Suprapubic skin (tissue), 4 donors: ENCODE measurements around the gene CHST8. TPM values are rescaled to one million over a fixed set of nuclear protein-coding genes. Genes with fewer than 3 reads are reported as not detected.

Source experiments
- DNase-seq, 2 donors: peaks; one replicate each; pipeline ENCODE4 v3.0.0-alpha.2; 2019; ENCODE audit warnings: low spot score in 2 of 2
- H3K27ac ChIP-seq: fragments of 200-600 bp; sonication (generic); one replicate; pipeline ENCODE4 v1.5.1; 2019
- H3K27me3 ChIP-seq: fragments of 200-600 bp; sonication (generic); one replicate; pipeline ENCODE4 v1.5.1; 2019
- H3K36me3 ChIP-seq: fragments of 200-600 bp; sonication (generic); one replicate; pipeline ENCODE4 v1.5.1; 2019
- H3K4me1 ChIP-seq: fragments of 200-600 bp; sonication (generic); one replicate; pipeline ENCODE4 v1.5.1; 2019
- H3K4me3 ChIP-seq: fragments of 200-600 bp; sonication (generic); one replicate; pipeline ENCODE4 v1.5.1; 2019; ENCODE audit warnings: mild to moderate bottlenecking
- H3K9me3 ChIP-seq: fragments of 200-600 bp; sonication (generic); one replicate; pipeline ENCODE4 v1.5.1; 2019
- EP300 ChIP-seq: sonication (generic); formaldehyde crosslinking; IDR thresholded peaks from one replicate; pipeline ENCODE4 v1.6.1; 2017; ENCODE audit warnings: antibody characterized with exemption
- POLR2A ChIP-seq, 2 donors: fragments of 450-650 bp; IDR thresholded peaks; one replicate each; pipeline ENCODE4 v1.6.1; 2017; ENCODE audit warnings: antibody characterized with exemption in 2 of 2, mild to moderate bottlenecking in 2 of 2, moderate library complexity in 2 of 2
- POLR2AphosphoS5 ChIP-seq, 3 donors: sonication (generic); formaldehyde crosslinking; IDR thresholded peaks; one replicate each; pipeline ENCODE4 v1.6.1; 2017; ENCODE audit warnings: antibody characterized with exemption in 3 of 3
- WGBS: methylation state at CpG from one replicate; pipeline ENCODE4 v1.1.5; 2018; 5-methylcytosine and 5-hydroxymethylcytosine counted together
- total RNA-seq, 4 donors: library from RNA; depleted of rRNA; stranded (reverse); fragments of >200 nt; gene quantifications; one replicate each; pipeline ENCODE4 v1.1.0, GENCODE V29; 2016
- TF ChIP-seq, protein P1 (sequence below), 2 donors: fragments of 200-600 bp in 1 of 2; fragments of 450-650 bp in 1 of 2; sonication (generic) in 1 of 2; IDR thresholded peaks; one replicate each; pipeline ENCODE4 v1.5.1; 2016 to 2019; ENCODE audit warnings: antibody characterized with exemption in 2 of 2, mild to moderate bottlenecking in 1 of 2, moderate library complexity in 1 of 2

CHST8 gene
- total RNA-seq, 4 donors from 2014 or later, result 0.36 TPM; not detected in 3

DNA sequence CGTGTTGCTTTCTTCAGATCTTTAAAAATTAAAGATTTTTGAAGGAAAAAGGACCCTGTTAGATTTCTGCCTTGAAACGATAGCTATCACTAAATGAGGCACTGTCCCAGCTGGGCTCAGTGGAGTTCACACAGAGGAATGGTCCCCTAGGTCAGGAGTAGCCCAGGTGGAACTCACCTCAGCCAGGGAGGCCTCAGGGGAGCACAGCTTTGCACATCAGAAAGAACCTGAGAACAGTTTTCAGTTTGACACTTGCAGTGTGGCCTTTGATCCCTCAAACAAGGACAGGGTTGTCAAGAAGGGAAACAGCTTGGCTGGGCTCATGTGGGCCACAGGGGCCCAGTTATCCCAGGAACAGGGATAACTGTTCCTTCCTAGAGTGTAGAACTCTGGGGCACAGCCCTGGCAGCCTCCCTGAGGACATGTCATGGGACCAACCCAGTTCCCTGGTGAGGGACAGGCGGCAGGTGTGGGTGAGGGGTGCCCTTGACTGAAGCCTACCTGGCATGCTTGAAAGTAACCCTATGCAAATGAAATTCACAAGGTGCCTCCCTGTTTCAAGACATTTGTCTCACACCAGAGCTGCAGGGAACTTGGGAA is 59.4 kb downstream of the CHST8 start:
- TF ChIP-seq EP300, result no peak
- TF ChIP-seq POLR2AphosphoS5 (IDR thresholded peaks at IDR 0.05), result no peak
- TF ChIP-seq POLR2A (IDR thresholded peaks at IDR 0.05), result no peak
- TF ChIP-seq, protein P1, sequence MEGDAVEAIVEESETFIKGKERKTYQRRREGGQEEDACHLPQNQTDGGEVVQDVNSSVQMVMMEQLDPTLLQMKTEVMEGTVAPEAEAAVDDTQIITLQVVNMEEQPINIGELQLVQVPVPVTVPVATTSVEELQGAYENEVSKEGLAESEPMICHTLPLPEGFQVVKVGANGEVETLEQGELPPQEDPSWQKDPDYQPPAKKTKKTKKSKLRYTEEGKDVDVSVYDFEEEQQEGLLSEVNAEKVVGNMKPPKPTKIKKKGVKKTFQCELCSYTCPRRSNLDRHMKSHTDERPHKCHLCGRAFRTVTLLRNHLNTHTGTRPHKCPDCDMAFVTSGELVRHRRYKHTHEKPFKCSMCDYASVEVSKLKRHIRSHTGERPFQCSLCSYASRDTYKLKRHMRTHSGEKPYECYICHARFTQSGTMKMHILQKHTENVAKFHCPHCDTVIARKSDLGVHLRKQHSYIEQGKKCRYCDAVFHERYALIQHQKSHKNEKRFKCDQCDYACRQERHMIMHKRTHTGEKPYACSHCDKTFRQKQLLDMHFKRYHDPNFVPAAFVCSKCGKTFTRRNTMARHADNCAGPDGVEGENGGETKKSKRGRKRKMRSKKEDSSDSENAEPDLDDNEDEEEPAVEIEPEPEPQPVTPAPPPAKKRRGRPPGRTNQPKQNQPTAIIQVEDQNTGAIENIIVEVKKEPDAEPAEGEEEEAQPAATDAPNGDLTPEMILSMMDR (IDR thresholded peaks at IDR 0.05), result no peak
- Histone ChIP-seq H3K4me1 (no peaks in the 10 kb centered on the region), H3K27ac (no peak overlapping the region), H3K27me3 (peaks cover 40% of the 10 kb centered on the region), H3K4me3 (no peak overlapping the region), H3K36me3 (no peaks in the 10 kb centered on the region), H3K9me3 (no peaks in the 10 kb centered on the region)
- DNase-seq, result peak in 1 of 2 donors; percentile 33
- WGBS, result 63% methylated on average over 3 of the region's 3 CpGs

DNA sequence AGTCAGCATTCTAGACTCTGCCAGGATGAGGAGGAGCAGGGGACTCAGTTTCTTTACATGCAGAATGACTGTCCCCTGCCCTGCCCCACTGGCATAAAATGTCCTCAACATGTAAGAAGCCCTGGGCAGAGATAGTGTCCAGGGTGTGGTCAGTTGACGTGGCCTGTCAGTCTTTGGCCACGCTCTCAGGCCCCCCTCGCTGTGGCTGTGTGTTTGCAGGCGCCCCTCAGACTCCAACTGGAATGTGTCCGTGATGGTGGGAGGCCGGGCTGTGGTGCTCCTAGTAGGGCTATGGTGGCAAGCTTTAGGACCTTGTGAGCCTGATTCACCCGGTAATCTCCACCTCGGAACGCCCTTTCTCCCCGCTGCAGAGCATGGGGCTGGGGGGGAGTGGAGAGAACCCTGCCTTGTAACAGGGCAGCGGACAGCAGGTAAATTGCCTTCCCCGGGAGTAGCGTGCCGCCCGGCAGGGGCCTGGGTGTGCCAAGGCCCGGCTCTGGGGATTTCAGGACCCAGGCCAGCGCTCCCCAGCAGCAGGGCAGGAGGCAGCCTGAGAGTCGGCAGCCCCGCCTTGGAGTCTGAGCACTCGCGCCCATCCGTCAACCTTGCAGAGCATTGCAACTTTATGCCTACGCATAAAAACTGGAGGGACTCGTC is 62.3 kb downstream of the CHST8 start:
- Histone ChIP-seq H3K4me1 (no peaks in the 10 kb centered on the region), H3K27me3 (peaks cover 61% of the 10 kb centered on the region), H3K9me3 (no peaks in the 10 kb centered on the region), H3K27ac (no peak overlapping the region), H3K4me3 (no peak overlapping the region), H3K36me3 (no peaks in the 10 kb centered on the region)
- TF ChIP-seq POLR2AphosphoS5 (IDR thresholded peaks at IDR 0.05) (no peak), EP300 (no peak), POLR2A (IDR thresholded peaks at IDR 0.05) (no peak)
- TF ChIP-seq, protein P1 (IDR thresholded peaks at IDR 0.05), result no peak
- 16% methylated on average over 10 of the region's 24 CpGs for WGBS
- DNase-seq, result peak in 1 of 2 donors; percentile 45

- 15% methylated on average over 27 of the region's 42 CpGs for WGBS
- no peak overlapping the region for H3K27ac ChIP-seq
- H3K27me3 ChIP-seq, result peaks cover 61% of the 10 kb centered on the region
- H3K9me3 ChIP-seq, result no peaks in the 10 kb centered on the region
- H3K4me3 ChIP-seq, result no peak overlapping the region
- H3K4me1 ChIP-seq, result no peaks in the 10 kb centered on the region
- peak; percentile 43 to 73 for DNase-seq
- H3K36me3 ChIP-seq, result no peaks in the 10 kb centered on the region
- TF ChIP-seq POLR2A (IDR thresholded peaks at IDR 0.05) (no peak), EP300 (no peak), POLR2AphosphoS5 (IDR thresholded peaks at IDR 0.05) (no peak)
- TF ChIP-seq, protein P1 (IDR thresholded peaks at IDR 0.05), result no peak
Observed at GRCh38 chr19:33684538-33685232, 62.9 kb downstream of the CHST8 start.

GRCh38 chr19:33685541-33685940 is 63.8 kb downstream of the CHST8 start:
- no peak for TF ChIP-seq EP300
- TF ChIP-seq POLR2AphosphoS5 (IDR thresholded peaks at IDR 0.05), result no peak
- TF ChIP-seq POLR2A (IDR thresholded peaks at IDR 0.05), result no peak
- TF ChIP-seq, protein P1 (IDR thresholded peaks at IDR 0.05), result no peak
- Histone ChIP-seq H3K27me3 (peaks cover 61% of the 10 kb centered on the region), H3K36me3 (no peaks in the 10 kb centered on the region), H3K9me3 (no peaks in the 10 kb centered on the region), H3K27ac (no peak overlapping the region), H3K4me1 (no peaks in the 10 kb centered on the region), H3K4me3 (no peak overlapping the region)
- 98% methylated on average over 5 of the region's 6 CpGs for WGBS
- DNase-seq, result peak in 1 of 2 donors; percentile 47

DNA sequence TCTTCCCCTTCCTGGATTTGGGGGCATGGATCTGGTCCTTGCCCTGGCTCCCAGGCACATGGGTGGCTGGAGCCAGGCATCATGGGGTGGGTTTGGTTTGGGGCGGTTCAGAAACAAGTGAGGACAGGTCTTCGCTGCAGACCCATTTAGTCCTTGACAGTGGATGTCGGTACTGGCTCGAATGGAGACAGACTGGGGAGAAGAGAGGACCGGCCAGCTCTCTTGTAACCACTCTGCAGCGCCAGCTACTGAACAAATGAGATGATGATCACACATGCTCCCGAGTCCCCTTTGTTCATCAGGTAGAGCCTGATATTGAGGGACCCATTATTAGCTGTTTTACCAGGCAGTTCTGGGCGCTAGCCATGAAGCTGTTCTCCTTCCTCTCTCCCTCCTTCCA is 64.5 kb downstream of the CHST8 start:
- no peaks in the 10 kb centered on the region for H3K4me1 ChIP-seq
- no peak overlapping the region for H3K4me3 ChIP-seq
- DNase-seq, result no peak
- no peaks in the 10 kb centered on the region for H3K9me3 ChIP-seq
- no peaks in the 10 kb centered on the region for H3K36me3 ChIP-seq
- peaks cover 58% of the 10 kb centered on the region for H3K27me3 ChIP-seq
- 74% methylated on average over 8 of the region's 8 CpGs for WGBS
- no peak overlapping the region for H3K27ac ChIP-seq
- TF ChIP-seq, protein P1 (IDR thresholded peaks at IDR 0.05), result no peak
- no peak for TF ChIP-seq EP300
- TF ChIP-seq POLR2A (IDR thresholded peaks at IDR 0.05), result no peak
- no peak for TF ChIP-seq POLR2AphosphoS5 (IDR thresholded peaks at IDR 0.05)
